Neutrophil (primary cell): ENCODE data around the gene SLTM.
"Not testable (repeated sequence)": the region's sequence is repeated elsewhere in the genome, so short reads cannot be mapped to it uniquely, and the experiment has no call there.

ENCODE experiments used
- H3K27ac ChIP-seq: fragments of 200-600 bp; sonication (generic); 2 replicates; pipeline ENCODE4 v1.5.1; 2016; ENCODE audit warnings: mild to moderate bottlenecking, moderate library complexity
- H3K27me3 ChIP-seq: fragments of 200-600 bp; sonication (generic); 2 replicates; pipeline ENCODE4 v1.6.0; 2016; ENCODE audit warnings: mild to moderate bottlenecking
- H3K36me3 ChIP-seq: fragments of 200-600 bp; sonication (generic); 2 replicates; pipeline ENCODE4 v1.5.1; 2017
- H3K4me1 ChIP-seq, 2 experiments: fragments of 200-600 bp in 1 of 2; sonication (generic) in 1 of 2; 1 replicate in 1 of 2; 2 replicates in 1 of 2; pipeline versions ENCODE4 v1.5.1 to v1.6.1; 2013 to 2016; ENCODE audit warnings: low read depth in 1 of 2, low read length in 1 of 2, mild to moderate bottlenecking in 1 of 2, moderate library complexity in 1 of 2; ENCODE audit not compliant: control insufficient read depth in 1 of 2, insufficient read depth in 1 of 2
- H3K4me3 ChIP-seq, 2 experiments: fragments of 200-600 bp in 1 of 2; sonication (generic) in 1 of 2; 1 replicate in 1 of 2; 2 replicates in 1 of 2; pipeline ENCODE4 v1.5.1; 2013 to 2016; ENCODE audit warnings: low read depth in 1 of 2, low read length in 1 of 2, mild to moderate bottlenecking in 1 of 2, moderate library complexity in 1 of 2
- H3K9me3 ChIP-seq: fragments of 200-600 bp; sonication (generic); 2 replicates; pipeline ENCODE4 v1.5.1; 2016
- TF ChIP-seq, protein P1 (sequence below): fragments of 200-600 bp; sonication (generic); IDR thresholded peaks from 2 replicates; pipeline ENCODE4 v1.5.1; 2016; ENCODE audit warnings: antibody characterized with exemption

Gene SLTM

DNA sequence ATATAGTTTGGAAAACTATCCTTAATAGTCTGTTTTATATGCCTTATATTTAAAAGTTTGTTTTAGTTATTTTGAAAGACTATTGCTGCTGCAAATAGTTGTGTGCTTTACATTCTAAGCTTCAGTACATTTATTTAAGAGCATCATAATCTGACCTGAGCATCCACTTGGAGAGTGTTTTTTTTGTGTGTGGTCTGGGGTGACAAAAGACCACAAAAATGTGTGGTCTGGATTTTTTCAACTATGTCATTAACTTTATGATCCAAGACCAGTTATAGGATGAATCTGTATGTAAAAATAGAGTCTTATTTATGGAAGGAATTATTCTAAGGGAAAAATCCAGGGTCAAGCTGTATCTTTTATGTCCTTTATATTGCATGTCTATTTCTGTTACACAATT is 77.4 kb downstream of the SLTM start:
- Histone ChIP-seq H3K9me3 (no peaks in the 10 kb centered on the region), H3K27me3 (no peaks in the 10 kb centered on the region), H3K4me1 (peaks cover 0 to 9% of the 10 kb centered on the region in 2 experiments), H3K27ac (no peak overlapping the region), H3K36me3 (peaks cover 15% of the 10 kb centered on the region), H3K4me3 (no peak overlapping the region)
- TF ChIP-seq, protein P1, sequence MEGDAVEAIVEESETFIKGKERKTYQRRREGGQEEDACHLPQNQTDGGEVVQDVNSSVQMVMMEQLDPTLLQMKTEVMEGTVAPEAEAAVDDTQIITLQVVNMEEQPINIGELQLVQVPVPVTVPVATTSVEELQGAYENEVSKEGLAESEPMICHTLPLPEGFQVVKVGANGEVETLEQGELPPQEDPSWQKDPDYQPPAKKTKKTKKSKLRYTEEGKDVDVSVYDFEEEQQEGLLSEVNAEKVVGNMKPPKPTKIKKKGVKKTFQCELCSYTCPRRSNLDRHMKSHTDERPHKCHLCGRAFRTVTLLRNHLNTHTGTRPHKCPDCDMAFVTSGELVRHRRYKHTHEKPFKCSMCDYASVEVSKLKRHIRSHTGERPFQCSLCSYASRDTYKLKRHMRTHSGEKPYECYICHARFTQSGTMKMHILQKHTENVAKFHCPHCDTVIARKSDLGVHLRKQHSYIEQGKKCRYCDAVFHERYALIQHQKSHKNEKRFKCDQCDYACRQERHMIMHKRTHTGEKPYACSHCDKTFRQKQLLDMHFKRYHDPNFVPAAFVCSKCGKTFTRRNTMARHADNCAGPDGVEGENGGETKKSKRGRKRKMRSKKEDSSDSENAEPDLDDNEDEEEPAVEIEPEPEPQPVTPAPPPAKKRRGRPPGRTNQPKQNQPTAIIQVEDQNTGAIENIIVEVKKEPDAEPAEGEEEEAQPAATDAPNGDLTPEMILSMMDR, result no peak

DNA sequence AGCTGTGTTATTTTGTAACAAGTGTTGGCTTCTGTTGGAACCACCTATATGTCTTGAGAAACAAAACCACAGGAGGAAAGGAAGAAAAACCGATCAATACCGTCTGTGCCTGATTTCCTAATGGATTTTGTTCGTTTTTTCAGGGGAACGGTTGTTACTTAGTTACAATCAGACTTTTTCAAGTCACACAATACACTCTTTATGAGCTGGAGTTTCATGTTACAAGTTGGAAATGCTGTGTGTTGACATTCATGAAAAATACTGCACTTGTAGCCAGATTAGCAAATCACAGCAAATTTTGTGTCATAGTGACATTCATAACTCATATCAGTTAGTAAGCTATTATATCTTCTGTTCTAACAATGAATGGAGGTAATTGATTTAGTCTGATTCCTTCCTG is 78.9 kb downstream of the SLTM start:
- Histone ChIP-seq H3K9me3 (no peaks in the 10 kb centered on the region), H3K27ac (no peak overlapping the region), H3K36me3 (peaks cover 21% of the 10 kb centered on the region), H3K4me1 (peaks cover 0 to 9% of the 10 kb centered on the region in 2 experiments), H3K27me3 (no peaks in the 10 kb centered on the region), H3K4me3 (no peak overlapping the region)
- TF ChIP-seq, protein P1, result no peak

DNA sequence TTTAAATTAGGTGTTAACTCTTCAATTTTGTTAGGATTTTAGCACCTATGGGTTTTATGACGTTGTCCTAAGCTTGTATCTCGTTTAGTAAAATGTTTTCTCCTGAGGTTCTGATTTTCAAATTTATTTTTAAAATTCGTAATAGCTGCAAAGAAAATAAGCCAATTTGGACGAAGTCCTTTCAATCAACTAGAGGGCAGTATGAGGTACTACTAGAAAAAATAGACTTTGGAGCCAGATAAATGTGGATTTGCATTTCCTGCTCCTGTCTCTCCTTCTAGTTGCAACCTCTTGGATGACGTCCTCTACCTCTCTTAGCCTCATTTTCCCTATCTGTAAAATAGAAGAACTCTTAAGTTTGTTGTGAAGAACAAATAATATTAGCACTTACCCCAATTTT is 81.1 kb downstream of the SLTM start:
- TF ChIP-seq, protein P1, result no peak
- H3K27me3 ChIP-seq, result no peaks in the 10 kb centered on the region
- H3K27ac ChIP-seq, result no peak overlapping the region
- H3K9me3 ChIP-seq, result no peaks in the 10 kb centered on the region
- peaks cover 43% of the 10 kb centered on the region for H3K36me3 ChIP-seq
- no peak overlapping the region for H3K4me3 ChIP-seq
- peaks cover 0 to 9% of the 10 kb centered on the region in 2 experiments for H3K4me1 ChIP-seq

DNA sequence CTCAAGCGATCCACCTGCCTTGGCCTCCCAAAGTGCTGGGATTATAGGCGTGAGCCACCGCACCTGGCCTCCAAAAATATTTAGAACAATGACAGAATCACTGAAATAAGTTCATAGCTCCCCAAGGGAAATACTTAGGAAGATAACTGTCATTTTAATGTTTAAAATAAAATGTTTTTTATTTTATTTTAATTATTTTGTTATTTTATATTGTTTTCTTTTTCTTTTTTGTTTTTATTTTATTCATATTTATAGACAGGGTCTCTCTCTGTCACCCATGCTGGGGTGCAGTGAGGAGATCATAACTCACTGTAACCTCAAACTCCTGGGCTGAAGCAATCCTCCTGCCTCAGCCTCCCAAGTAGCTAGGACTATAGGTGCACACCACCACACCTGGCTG is 82.3 kb downstream of the SLTM start:
- H3K36me3 ChIP-seq, result peaks cover 48% of the 10 kb centered on the region
- H3K4me1 ChIP-seq, H3K27ac ChIP-seq, H3K9me3 ChIP-seq, H3K27me3 ChIP-seq, H3K4me3 ChIP-seq: not testable (repeated sequence)

DNA sequence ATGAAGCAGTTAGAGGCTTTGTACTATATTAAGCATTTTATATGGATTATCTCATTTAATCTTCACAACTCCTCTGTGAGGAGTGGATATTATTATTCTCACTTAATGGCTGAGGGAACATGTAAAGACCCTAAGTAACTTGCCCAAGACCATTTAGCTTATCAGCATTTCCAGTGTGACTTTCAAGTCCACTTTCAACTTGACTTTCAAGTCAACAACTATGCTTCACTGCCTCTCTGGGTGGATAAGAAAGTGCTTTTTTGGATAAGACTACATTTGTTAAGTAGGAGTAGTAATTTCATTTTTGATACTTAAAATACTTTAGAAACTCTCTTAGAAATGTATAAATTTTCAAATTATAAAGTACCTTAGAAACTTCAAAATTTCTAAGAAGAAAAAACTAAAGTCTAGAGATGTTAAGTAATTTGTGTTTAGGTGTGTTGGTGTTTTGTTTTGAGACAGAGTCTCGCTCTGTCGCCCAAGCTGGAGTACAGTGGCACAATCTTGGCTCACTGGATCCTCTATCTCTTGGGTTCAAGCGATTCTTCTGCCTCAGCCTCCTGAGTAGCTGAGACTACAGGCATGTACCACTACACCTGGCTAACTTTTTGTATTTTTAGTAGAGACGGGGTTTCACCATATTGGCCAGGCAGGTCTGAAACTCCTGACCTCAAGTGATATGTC is 90.6 kb downstream of the SLTM start:
- Histone ChIP-seq H3K4me1 (no peaks in the 10 kb centered on the region), H3K36me3 (peaks cover 25% of the 10 kb centered on the region), H3K9me3 (no peaks in the 10 kb centered on the region), H3K27ac (no peak overlapping the region), H3K4me3 (no peak overlapping the region), H3K27me3 (no peaks in the 10 kb centered on the region)
- TF ChIP-seq, protein P1, result no peak

DNA sequence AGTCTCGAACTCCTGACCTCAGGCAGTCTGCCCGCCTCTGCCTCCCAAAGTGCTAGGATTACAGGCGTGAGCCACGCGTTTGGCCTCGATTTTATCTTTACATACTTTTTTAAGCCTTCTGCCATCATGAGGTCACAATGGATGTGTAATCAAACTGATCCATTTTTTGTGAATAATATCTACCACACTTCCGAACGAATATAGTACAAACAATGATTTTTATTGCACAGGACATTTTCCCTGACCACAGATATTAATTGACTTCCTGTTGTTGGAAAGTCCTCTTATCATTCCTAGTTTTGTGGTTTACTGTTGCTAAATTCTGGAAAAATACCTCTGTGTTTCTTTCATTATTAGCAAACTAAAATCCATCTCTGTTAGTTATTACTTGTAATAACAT is 93.4 kb downstream of the SLTM start:
- TF ChIP-seq, protein P1, result no peak
- no peaks in the 10 kb centered on the region for H3K27me3 ChIP-seq
- H3K9me3 ChIP-seq, result no peaks in the 10 kb centered on the region
- H3K36me3 ChIP-seq, result peaks cover 10% of the 10 kb centered on the region
- no peak overlapping the region for H3K4me3 ChIP-seq
- H3K4me1 ChIP-seq, result no peaks in the 10 kb centered on the region
- H3K27ac ChIP-seq, result no peak overlapping the region
